HG03432 (cell line): ENCODE results near the gene SERPINB6.

Source experiments
- ATAC-seq: cut with Tn5 transposase; IDR thresholded peaks from one replicate; pipeline ENCODE4 v1.9.1; 2021; ENCODE audit warnings: mild to moderate bottlenecking, moderate library complexity; ENCODE audit not compliant: unreplicated experiment

The SERPINB6 gene

GRCh38 chr6:2999618-3000557, 28.5 kb upstream of the SERPINB6 start, which contains the start of gene NQO2:
NQO2 (plus strand) TSS chr6:2999894; CDS start chr6:3006553, 6,659 bp downstream.
- ATAC-seq, result peak; percentile 77

DNA sequence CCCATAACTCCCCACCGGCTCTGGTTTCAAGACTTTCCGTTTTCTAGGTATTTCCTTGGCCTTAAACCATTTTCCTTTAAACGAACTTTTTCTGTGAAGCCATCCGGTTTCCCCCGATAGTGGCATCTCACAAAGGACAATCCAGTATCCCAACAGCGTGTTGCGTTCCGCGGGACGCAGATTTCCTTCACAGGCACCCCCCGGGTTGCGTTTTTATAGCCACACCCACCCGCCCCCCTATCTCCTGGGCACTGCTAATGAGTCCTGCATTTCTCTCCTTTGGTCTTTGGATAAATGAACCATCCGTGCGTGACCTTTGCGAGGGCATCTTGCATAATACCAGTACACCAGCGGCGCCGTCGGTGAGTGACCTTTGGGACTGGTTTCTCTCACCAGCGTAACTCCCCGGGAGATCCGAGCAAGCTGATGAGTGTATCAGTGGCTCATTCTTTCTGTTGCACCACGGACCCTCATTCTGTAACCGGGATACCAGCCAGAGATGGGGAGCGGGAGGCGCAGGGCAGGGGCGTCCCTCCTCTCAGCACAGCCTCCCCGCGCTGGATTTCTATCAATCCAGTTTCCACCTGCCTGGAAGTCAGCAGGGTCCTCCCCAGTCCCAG, 27.7 kb upstream of the SERPINB6 start:
- peak; percentile 24 for ATAC-seq

DNA sequence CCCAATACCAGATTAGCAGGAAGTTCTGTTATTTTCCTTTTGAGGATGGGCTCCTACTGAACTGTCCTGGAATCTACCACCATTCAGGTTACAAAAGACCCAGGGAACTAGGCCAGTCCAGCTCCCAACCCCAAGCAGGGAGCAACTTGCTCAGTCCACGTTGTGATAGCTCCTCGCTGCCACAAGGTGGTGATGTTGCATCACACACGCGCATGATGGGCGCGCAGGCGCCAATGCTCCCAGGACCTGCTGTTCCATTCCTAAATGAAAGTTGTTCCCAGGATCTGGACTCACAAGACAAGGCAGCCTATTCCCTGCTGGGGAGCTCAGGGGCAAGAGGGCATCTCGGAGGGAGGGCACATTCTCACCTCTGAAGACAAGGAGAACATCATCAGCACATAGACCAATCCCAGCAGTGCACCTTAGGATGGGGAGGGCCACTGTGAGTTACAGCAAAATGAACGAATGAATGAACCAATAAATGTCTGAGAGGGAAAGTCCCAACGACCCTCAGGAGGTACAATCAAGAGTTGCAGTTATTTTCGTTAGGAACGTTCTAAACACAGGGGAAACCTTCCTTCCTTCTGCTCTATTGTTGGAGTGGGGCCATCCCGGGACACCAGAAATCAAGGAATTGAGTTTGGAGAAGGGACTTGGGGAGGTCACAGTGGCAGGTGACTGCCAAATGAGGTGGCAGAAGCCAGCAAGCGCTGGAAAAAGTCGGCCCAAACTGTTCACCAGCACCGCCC, 27.1 kb upstream of the SERPINB6 start:
- peak; percentile 37 for ATAC-seq

DNA sequence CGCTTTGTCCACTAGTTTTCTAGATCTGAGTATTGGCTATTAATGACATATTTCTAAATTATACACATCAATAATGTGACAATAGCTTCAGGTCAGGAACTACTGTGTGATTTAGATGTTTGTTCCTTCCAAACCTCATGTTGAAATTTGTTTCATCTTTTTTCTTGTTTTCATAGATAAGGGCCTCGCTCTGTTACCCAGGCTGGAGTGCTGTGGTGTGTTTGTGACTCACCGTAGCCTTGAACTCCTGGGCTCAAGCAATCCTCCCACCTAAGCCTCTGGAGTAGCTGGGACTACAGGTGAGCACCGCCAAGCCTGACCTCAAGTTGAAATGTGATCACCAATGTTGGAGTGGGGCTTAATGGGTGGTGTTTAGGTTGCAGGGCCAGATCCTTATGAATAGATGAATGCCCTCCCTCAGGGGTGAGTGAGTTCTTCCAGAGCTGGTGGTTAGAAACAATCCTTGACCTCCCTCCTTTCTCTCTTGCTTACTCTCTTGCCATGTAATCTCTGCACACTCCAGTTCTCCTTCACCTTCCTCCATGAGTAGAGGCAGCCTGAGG, 22.5 kb upstream of the SERPINB6 start:
- ATAC-seq, result no peak

- no peak for ATAC-seq
These were observed 21.1 kb upstream of the SERPINB6 start for GRCh38 chr6:2992330-2992979.

- no peak for ATAC-seq
These were observed 19.7 kb upstream of the SERPINB6 start for GRCh38 chr6:2990932-2991506.

DNA sequence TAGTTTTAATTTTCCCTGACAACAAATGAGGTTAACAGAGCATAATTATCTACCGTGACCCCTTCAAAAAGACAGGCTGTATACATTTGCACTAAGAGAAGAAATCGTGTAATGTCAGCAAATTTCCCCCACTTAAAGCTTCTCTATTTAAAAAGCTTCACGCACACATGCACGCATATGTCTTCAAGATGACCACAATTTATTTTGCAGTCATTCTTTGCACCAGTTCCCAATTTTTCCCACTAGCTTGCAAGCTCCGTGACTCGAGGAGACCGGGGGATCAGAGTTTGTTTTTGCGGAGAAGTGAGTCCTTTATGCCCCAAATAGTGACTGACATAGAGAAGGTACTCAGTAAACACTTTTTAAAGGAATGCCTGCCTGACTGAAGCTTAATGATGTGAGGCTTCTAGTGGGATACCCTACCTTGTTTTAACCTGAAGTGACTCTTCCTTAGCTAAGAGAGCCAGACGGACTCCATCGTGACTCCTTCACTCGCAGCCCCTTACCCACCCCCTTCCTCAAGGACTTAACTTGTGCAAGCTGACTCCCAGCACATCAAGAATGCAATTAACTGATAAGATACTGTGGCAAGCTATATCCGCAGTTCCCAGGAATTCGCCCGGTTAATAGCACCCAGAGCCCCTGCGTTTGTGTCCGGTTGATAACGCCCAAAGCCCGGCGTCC, 19.0 kb upstream of the SERPINB6 start:
- ATAC-seq, result no peak

- peak; percentile 66 for ATAC-seq
These were observed 18.2 kb upstream of the SERPINB6 start for GRCh38 chr6:2989332-2990247.

DNA sequence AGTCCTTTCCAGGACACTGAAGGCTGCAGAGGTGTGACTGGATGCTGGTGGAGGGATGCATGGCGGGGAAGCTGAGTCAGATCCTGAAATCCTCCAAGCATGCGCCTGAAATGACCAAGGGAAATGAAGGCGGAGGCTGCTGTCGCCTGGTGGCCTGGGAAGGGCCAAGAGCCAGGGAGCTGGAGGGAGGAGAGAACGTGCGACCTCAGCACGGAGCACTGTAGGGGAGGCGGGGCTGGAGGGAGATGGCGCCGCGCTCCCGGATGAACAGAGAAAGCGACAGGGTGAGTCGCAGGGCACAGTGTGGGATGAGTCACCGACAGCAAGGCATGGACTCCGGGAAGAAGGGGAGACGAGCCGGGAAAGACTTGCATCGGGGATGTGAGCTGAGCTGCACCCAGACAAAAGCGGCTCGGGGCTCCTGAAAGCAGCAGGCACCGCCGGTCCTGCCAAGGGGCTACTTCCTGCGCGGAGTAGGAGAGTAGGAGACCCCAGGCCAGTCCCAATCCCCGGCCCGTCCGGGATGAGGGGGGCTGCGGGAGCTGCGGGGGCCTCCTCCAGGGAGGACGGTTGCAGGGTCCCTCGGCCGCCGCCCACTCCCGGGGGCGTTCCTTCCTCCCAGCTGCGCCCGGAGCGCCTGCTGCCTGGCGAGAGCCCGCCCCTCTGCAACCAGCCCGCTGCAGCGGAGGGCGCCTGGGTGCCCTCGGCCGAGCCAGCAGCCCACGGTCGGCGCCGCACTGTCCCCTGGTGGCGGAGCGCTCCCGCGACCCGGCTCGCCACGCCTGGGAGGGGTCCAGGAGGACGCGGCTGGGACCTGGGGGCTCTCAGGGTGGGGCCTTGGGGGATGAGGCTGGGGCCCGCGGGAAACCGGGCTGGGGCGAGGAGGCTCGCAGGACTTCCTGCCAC, 17.3 kb upstream of the SERPINB6 start:
- ATAC-seq, result peak; percentile 79

DNA sequence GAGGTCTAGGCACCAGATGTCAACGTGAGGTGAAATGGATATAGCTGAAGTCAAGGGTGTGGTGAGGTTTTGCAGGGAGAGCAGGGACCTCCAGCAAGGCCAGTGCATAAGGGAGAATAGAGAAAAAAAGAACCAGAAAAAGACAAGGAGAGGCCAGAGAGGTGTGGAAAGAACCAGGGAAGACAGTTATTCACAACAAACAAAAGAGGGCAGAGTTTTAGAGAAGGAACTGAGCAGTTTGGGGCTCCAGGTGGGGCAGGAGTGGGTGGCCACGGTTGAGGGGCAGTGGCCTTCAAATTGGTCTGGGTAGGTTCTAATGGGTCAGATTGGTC, 16.7 kb upstream of the SERPINB6 start:
- no peak for ATAC-seq

GRCh38 chr6:2986722-2987221, 15.4 kb upstream of the SERPINB6 start:
- no peak for ATAC-seq

GRCh38 chr6:2984738-2985406, 13.5 kb upstream of the SERPINB6 start:
- ATAC-seq, result no peak

DNA sequence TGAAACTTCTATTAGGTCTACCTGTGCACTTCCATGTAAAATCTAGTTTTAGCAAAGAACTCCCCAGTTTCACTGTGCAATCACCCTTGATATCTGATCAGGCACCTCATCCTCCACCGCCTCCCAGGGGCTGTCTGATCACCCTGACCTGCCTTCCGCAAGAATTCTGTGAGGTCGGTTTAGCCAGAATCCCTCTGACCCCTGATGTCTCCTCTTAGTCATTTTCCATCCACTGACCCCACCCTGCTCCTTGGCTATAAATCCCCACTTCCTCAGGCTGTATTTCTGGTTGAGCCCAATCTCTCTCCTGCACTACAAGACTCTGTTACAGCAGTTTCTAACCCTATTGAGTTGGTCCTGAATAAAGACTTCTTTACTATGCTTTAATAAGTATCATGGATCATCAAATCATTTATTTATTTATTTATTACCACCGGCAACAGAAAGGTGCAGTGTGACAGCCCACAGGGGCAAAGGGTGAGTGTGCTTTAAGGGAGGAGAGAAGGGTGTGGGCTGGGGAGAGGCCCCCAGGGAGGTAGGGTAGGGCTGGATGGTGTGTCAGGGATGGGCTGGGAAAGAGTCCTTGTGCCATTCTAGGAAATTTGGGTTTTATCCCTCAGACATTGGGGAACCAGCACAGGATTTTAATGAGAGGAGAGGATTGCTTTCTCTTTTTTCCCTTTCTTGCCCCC, 11.2 kb upstream of the SERPINB6 start:
- no peak for ATAC-seq

- no peak for ATAC-seq
These were observed 9.1 kb upstream of the SERPINB6 start for GRCh38 chr6:2980465-2980855.

DNA sequence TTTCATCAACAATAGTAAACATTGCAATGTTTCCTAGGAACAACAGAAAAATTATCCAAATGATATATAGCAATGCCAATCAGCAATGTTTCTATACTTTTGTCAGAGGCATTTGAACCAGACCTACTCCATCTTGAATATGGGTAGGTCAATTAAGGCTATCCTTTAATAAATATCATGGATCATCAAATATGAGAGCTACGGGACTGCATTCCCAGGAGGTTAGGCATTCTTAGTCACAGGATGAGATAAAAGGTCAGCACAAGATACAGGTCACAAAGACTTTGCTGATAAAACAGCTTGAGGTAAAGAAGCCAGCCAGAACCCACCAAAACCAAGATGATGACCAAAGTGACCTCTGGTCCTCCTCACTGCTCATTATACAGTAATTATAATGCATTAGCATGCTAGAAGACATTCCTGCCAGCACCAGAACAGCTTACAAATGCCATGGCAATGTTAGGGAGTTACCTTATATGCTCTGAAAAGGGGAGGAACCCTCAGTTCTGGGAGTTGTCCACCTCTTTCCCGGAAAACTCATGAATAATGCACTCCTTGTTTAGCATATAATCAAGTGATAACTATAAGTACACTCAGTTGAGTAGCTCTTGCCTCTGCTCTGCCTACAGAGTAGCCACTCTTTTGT, 8.6 kb upstream of the SERPINB6 start:
- no peak for ATAC-seq

DNA sequence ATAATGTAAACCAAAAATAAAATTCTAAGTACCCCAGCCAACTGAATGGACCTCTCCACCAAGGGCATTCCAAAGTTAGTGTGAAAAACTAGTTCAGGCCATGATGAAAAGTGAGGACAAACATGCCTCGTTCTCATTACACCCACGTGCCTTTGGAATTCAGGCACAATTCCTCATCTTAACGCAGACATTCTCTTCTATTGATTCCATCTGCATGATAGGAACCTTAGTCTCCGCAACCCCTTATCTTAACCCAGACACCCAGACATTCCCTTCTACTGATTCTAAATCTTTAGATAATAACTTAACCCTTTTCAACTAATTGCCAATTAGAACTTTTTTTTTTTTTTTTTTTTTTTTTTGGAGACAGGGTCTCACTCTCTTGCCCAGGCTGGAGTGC, 7.6 kb upstream of the SERPINB6 start:
- no peak for ATAC-seq
